C4-2B (cell line): ENCODE data around the gene PXN.

ENCODE experiments used
- ZFX ChIP-seq: fragments of 450-650 bp; IDR thresholded peaks from 2 replicates; pipeline ENCODE4 v1.6.1; 2017
- TF ChIP-seq, protein P1 (sequence below): fragments of 450-650 bp; conservative IDR thresholded peaks from 2 replicates; pipeline ENCODE4 v1.5.1; 2017; ENCODE audit warnings: mild to moderate bottlenecking

- TF ChIP-seq, protein P1, sequence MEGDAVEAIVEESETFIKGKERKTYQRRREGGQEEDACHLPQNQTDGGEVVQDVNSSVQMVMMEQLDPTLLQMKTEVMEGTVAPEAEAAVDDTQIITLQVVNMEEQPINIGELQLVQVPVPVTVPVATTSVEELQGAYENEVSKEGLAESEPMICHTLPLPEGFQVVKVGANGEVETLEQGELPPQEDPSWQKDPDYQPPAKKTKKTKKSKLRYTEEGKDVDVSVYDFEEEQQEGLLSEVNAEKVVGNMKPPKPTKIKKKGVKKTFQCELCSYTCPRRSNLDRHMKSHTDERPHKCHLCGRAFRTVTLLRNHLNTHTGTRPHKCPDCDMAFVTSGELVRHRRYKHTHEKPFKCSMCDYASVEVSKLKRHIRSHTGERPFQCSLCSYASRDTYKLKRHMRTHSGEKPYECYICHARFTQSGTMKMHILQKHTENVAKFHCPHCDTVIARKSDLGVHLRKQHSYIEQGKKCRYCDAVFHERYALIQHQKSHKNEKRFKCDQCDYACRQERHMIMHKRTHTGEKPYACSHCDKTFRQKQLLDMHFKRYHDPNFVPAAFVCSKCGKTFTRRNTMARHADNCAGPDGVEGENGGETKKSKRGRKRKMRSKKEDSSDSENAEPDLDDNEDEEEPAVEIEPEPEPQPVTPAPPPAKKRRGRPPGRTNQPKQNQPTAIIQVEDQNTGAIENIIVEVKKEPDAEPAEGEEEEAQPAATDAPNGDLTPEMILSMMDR = no peak
- no peak for TF ChIP-seq ZFX
Observed at GRCh38 chr12:120180975-120181374, 84.6 kb downstream of the PXN start.
